ENCODE measurements around the gene HOXB3.

Gene HOXB3

GRCh38 chr17:48615047-48615962 lies 25.3 kb upstream of the HOXB3 start, which contains the start of gene HOXB8:
Gene HOXB8, minus strand, starts transcription at chr17:48615292. Its CDS starts 588 bp downstream, at chr17:48614704.
- Histone ChIP-seq H3K27ac (ENCODE audit: low read depth, low read length, poor library complexity, severe bottlenecking) (no peak within 1 kb of the TSS), H3K9ac (ENCODE audit: low read length) (no peak within 1 kb of the TSS), H3K4me2 (ENCODE audit: low read length) (no peak within 1 kb of the TSS), H3K4me1 (ENCODE audit: insufficient read depth, low read length, severe bottlenecking) (no peaks in the 10 kb centered on the region), H2AFZ (ENCODE audit: low read length) (no peak within 1 kb of the TSS), H3K27me3 (ENCODE audit: insufficient read depth, low read length) (peaks cover 4% of the 10 kb centered on the region), H3F3A (ENCODE audit: insufficient read depth, low read length) (no peaks in the 10 kb centered on the region), H3K79me2 (ENCODE audit: insufficient read depth, low read length) (no peaks in the 10 kb centered on the region), H3K9me3 (ENCODE audit: low read length) (no peaks in the 10 kb centered on the region), H3K36me3 (ENCODE audit: insufficient read depth, low read length) (no peaks in the 10 kb centered on the region), H3K4me3 (ENCODE audit: low read depth, low read length, poor library complexity, severe bottlenecking) (no peak within 1 kb of the TSS), H3K9me2 (ENCODE audit: low read depth, low read length) (no peaks in the 10 kb centered on the region), H4K20me1 (ENCODE audit: insufficient read depth, low read length) (no peaks in the 10 kb centered on the region)
- TF ChIP-seq EZH2 (IDR thresholded peaks at IDR 0.05; ENCODE audit: borderline replicate concordance, low read length), result no peak
- TF ChIP-seq CTCF (IDR thresholded peaks at IDR 0.05; ENCODE audit: low read length), result no peak

- Histone ChIP-seq H3K4me1 (ENCODE audit: insufficient read depth, low read length, severe bottlenecking) (peaks cover 3% of the 10 kb centered on the region), H3K36me3 (ENCODE audit: insufficient read depth, low read length) (no peaks in the 10 kb centered on the region), H4K20me1 (ENCODE audit: insufficient read depth, low read length) (no peaks in the 10 kb centered on the region), H3F3A (ENCODE audit: insufficient read depth, low read length) (no peaks in the 10 kb centered on the region), H3K4me3 (ENCODE audit: low read depth, low read length, poor library complexity, severe bottlenecking) (no peak overlapping the region), H3K9me3 (ENCODE audit: low read length) (no peaks in the 10 kb centered on the region), H3K9me2 (ENCODE audit: low read depth, low read length) (no peaks in the 10 kb centered on the region), H3K79me2 (ENCODE audit: insufficient read depth, low read length) (no peaks in the 10 kb centered on the region), H2AFZ (ENCODE audit: low read length) (no peak overlapping the region), H3K27me3 (ENCODE audit: insufficient read depth, low read length) (peaks cover 3% of the 10 kb centered on the region), H3K9ac (ENCODE audit: low read length) (no peak overlapping the region), H3K4me2 (ENCODE audit: low read length) (no peak overlapping the region), H3K27ac (ENCODE audit: low read depth, low read length, poor library complexity, severe bottlenecking) (no peak overlapping the region)
- no peak for TF ChIP-seq EZH2 (IDR thresholded peaks at IDR 0.05; ENCODE audit: borderline replicate concordance, low read length)
These were observed 24.0 kb upstream of the HOXB3 start for GRCh38 chr17:48613862-48614694.

- H4K20me1 ChIP-seq (ENCODE audit: insufficient read depth, low read length), result no peaks in the 10 kb centered on the region
- H3K27me3 ChIP-seq (ENCODE audit: insufficient read depth, low read length), result no peaks in the 10 kb centered on the region; the same call in 1 of the 2 replicates
- TF ChIP-seq CTCF (IDR thresholded peaks at IDR 0.05; ENCODE audit: low read length) (no peak), EZH2 (IDR thresholded peaks at IDR 0.05; ENCODE audit: borderline replicate concordance, low read length) (no peak)
- peaks cover 3% of the 10 kb centered on the region for H3K4me1 ChIP-seq (ENCODE audit: insufficient read depth, low read length, severe bottlenecking)
- no peaks in the 10 kb centered on the region for H3K79me2 ChIP-seq (ENCODE audit: insufficient read depth, low read length)
- H3K9me3 ChIP-seq (ENCODE audit: low read length), result no peaks in the 10 kb centered on the region
- no peak overlapping the region for H2AFZ ChIP-seq (ENCODE audit: low read length)
- no peaks in the 10 kb centered on the region for H3K36me3 ChIP-seq (ENCODE audit: insufficient read depth, low read length)
- H3K4me2 ChIP-seq (ENCODE audit: low read length), result no peak overlapping the region
- no peak overlapping the region for H3K27ac ChIP-seq (ENCODE audit: low read depth, low read length, poor library complexity, severe bottlenecking)
- no peaks in the 10 kb centered on the region for H3K9me2 ChIP-seq (ENCODE audit: low read depth, low read length)
- H3F3A ChIP-seq (ENCODE audit: insufficient read depth, low read length), result no peaks in the 10 kb centered on the region
- H3K4me3 ChIP-seq (ENCODE audit: low read depth, low read length, poor library complexity, severe bottlenecking), result no peak overlapping the region
- no peak overlapping the region for H3K9ac ChIP-seq (ENCODE audit: low read length)
These were observed 23.0 kb upstream of the HOXB3 start for GRCh38 chr17:48612854-48613691.
